AML-193 (cell line): Measurements from ENCODE around the gene AUTS2.

Experiments used
- DNase-seq, 2 experiments: peaks; one replicate each; lab custom pipeline; 2025; lab: John Stamatoyannopoulos, UW

The AUTS2 gene

GRCh38 chr7:70060298-70061068, 462.2 kb downstream of the AUTS2 start:
- no peak for DNase-seq

DNA sequence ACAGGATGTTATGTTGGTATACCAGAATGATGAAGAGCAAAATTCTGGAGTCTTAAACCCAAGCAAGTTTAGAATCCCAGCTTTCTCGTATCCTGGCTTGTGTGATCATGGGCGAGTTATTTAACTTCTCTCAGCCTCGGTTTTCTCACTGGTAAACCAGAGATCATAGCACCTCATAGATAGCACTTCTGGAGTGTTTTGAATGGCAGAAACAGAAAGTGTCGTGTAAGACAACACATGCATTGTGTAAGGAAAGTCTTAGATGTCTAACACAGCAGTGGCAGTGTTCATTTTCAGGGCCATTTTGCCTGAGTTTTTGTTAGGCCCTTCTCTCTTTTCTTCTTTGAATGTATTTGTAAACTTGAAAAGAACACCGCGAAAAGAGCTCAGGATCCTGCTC, 465.1 kb downstream of the AUTS2 start:
- DNase-seq: no peak

DNA sequence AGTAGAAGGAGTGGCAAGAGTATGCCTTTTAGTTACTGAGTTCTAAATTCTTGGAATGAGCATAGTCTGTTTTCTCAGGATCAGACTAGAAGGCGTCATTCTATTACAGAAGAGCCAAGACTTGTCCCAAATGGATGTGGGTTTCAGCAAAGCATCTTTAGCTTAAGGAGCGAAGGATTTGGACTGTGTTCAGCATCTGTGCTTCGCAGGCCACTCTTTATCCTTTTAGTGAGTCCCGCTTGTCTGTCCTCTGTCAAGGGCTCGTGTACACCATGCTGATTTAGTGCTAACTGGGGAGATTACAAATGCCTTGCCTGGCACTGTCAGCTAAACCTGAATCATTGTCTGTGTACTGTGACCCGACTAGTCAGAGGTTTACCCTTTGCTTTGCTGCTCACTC, 465.7 kb downstream of the AUTS2 start:
- DNase-seq: no peak

GRCh38 chr7:70066844-70067243, 468.6 kb downstream of the AUTS2 start:
- no peak for DNase-seq

- no peak for DNase-seq
Observed at GRCh38 chr7:70068531-70068930, 470.3 kb downstream of the AUTS2 start.

DNA sequence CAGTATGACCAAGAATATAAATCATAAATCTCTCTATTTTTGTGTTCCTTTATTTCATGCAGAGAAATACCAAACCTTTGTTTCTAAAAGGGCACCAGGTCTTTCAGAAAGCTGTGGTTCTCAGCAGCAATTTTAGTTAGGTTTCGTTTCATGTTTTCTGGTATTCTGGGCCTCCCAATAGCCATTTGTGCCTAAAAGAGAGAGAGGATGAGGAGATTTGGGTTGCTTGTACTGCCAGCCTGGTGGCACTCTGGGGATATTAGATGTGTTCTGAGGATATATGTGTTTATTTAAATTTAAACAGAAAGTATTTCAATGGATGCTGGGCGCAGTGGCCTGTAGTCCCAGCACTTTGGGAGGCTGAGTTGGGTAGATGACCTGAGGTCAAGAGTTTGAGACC, 471.7 kb downstream of the AUTS2 start:
- DNase-seq: no peak

DNA sequence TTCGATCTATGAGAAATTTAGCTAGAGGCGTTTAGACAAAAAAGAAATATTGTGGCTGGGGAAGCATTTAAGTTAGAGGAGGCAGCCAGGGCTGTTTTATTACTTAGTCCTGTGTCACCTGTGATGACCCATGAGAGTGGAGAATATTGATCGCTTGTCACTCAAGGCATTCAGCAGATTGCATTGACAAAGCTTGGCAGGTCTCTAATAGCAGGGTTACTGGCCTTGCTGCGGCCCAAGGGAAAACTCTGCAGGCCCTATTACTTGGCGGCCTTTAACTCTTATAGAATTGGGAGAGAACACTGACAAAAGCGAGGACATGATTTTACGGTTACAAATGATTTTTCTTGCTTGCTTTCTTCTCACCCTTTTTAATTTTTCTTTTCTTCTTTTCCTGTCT, 473.5 kb downstream of the AUTS2 start:
- no peak for DNase-seq

DNA sequence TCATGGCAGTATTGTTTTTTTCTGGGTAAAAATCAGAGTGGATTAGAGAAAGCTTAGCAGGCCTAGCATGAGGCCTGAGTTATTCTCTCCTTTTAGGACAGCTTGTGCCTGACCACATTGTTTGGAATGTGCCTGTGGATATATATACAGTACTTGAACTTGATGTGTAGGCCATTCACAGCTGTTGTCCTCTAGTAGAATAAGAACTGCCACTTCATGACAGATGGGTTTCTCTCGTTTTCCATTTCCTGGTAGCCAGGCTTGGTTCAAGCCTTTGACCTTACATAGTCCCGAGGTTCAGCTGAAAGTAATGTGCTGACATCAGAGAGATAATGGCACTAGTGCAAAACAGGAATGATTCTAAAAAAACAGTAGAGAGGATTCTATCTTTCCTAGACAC, 473.9 kb downstream of the AUTS2 start:
- DNase-seq: no peak

- DNase-seq: no peak
Observed at GRCh38 chr7:70076325-70076724, 478.1 kb downstream of the AUTS2 start.

- DNase-seq: no peak
Observed at GRCh38 chr7:70082099-70082611, 483.9 kb downstream of the AUTS2 start.

DNA sequence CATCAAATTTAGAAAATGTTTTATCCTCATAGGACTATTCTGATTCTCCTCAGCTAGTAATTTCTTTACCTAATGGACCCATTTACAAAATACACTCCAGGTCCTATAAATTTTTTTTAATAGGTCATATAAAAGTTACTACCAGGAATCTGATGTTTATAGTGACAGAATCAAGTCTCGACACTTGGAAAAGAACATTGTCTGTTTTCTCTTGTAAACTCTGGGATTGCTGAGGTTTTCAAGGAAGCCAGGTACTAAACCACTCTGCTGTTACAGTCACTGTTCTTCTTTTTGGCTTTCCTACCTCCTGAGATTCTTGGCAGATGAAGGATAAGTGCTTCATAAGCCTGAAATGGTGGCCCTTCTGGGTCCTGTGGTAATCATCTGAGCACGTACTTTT, 493.1 kb downstream of the AUTS2 start:
- no peak for DNase-seq

GRCh38 chr7:70092314-70093204, 494.3 kb downstream of the AUTS2 start:
- DNase-seq: no peak

DNA sequence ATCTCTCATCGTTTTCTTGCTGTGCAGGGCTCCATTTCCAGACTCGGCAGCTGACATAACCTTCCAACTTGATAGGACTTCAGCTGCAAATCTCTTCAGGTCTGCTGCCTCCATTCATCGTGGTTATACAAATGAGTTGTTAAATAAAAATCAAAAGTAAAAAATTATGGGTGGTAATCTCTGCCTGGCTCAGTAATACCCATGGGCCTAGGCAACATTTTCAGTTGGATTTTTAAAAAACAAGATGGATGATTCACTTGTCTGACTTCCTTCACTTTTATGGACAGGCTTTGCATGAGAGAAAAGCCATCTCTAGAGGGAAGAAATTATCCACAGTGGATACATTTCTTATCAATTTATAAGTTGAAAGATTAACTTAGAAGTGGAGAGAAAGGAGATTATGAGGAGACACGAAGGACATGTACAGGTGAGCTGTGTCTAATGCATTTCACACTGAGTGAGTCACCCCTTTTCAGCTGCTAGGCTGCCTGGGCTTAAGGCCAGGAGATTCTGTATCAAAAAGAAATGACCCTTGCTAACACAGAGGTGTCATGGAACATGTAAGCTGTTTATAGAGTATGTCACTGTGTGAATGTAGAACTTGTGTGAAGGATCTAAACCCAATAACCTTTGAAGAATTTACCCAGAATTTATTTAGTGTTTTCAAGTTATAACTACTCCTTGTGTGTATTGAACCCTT, 495.1 kb downstream of the AUTS2 start:
- no peak for DNase-seq

- no peak for DNase-seq
Observed at GRCh38 chr7:70094831-70095230, 496.6 kb downstream of the AUTS2 start.

GRCh38 chr7:70097645-70098044, 499.4 kb downstream of the AUTS2 start:
- no peak for DNase-seq

- DNase-seq: no peak
Observed at GRCh38 chr7:70098133-70098561, 499.9 kb downstream of the AUTS2 start.

- no peak for DNase-seq
Observed at GRCh38 chr7:70098905-70099672, 500.8 kb downstream of the AUTS2 start.

- DNase-seq: no peak
Observed at GRCh38 chr7:70104243-70104642, 506.0 kb downstream of the AUTS2 start.

- no peak for DNase-seq
Observed at GRCh38 chr7:70113078-70113477, 514.8 kb downstream of the AUTS2 start.

DNA sequence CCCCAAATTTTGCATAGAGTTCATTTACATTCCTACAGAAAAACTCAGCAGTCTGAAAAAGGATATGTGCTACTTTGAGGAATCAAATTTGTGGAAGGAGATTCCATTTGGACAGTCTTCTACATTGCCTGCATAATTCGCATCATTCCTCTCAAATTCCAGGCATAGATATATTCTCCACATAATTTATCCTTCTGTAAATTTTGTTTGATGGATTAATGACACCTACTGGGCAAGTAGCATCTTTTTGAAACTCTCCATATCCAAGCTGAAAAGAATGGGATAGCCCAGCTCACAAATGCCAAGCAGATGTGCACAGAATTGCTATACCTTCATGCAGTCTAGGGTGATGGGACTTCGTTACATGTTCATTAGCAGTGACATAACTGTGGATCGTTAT, 515.3 kb downstream of the AUTS2 start:
- DNase-seq: no peak

DNA sequence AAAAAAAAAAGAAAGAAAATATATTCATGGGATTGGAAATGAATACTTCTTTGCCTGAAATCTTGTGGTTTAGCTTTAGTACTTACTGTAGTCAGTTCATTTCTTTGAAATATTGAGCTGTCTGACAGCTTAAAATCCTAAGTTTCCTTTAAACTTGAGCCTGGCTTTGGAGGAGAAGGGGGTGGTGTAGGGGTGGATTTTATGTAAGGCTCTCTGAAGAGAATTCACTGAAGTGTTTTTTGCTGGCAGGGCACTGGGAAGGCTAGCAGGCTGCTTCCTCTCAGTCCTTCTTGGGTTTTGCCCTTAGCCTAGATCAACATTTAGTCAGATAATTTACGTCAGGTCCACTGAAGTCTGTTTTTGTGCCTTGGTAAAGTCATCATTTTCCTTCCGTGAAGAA, 516.5 kb downstream of the AUTS2 start:
- no peak for DNase-seq

- DNase-seq: no peak
Observed at GRCh38 chr7:70116244-70116643, 518.0 kb downstream of the AUTS2 start.
